Measurements from ENCODE around the gene COL11A1. TPM values are rescaled to one million over a fixed set of nuclear protein-coding genes. Genes with fewer than 3 reads are reported as not detected.
"Not testable (repeated sequence)": the region's sequence is repeated elsewhere in the genome, so short reads cannot be mapped to it uniquely, and the experiment has no call there.

The COL11A1 gene
- total and polyA plus RNA-seq, 2 donors (not counting 3 experiments of a cell fraction or from before 2014, with no cell fraction given) = not detected

DNA sequence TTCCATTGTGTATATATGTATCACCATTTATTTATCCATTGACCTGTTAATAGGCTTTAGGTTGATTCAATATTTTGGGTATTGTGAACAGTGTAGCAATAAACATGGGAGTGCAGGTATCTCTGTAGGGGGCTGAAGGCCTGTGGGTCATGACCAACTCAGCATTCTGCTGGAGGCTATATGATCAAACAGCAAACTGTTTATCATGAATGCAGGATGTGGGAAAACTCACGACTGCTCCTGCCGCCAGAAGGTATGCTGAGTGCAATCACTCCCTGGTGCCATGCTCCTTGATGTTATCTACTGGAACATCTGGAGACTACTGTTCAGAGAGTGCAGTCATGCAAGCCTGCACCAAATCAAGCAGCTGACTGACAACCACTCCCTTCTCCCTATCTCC is 275.2 kb downstream of the COL11A1 start:
- Histone ChIP-seq H3K4me3 (replicated peaks in 1 of 3; ENCODE audit: insufficient read depth in 1 of 3, low read depth in 1 of 3, low read length in 3 of 3) (no peak overlapping the region), H3K9me3 (replicated peaks; ENCODE audit: control insufficient read depth, insufficient read depth, low read length) (no peaks in the 10 kb centered on the region), H3K4me2 (ENCODE audit: insufficient read depth, low read length) (no peak overlapping the region), H3K79me2 (ENCODE audit: control insufficient read depth, insufficient read depth, low read length) (no peaks in the 10 kb centered on the region), H3K4me1 (ENCODE audit: control insufficient read depth, extremely low read depth, insufficient read depth, low read length) (no peaks in the 10 kb centered on the region), H4K20me1 (replicated peaks; ENCODE audit: control insufficient read depth, extremely low read depth, insufficient read depth, low read length) (no peaks in the 10 kb centered on the region), H3K36me3 (ENCODE audit: control insufficient read depth in 2 of 2, extremely low read depth in 1 of 2, insufficient read depth in 2 of 2, low read length in 2 of 2) (no peaks in the 10 kb centered on the region), H3K27ac (ENCODE audit: insufficient read depth, low read depth, low read length) (no peak overlapping the region), H2AFZ (ENCODE audit: low read depth, low read length) (no peak overlapping the region), H3K9ac (replicated peaks; ENCODE audit: extremely low read depth, insufficient read depth, low read length) (no peak overlapping the region), H3K9me1 (replicated peaks; ENCODE audit: control insufficient read depth, extremely low read depth, insufficient read depth, low read length) (no peaks in the 10 kb centered on the region), H3K27me3 (ENCODE audit: control insufficient read depth in 2 of 2, insufficient read depth in 2 of 2, low read length in 2 of 2) (no peaks in the 10 kb centered on the region)
- FAIRE-seq (no peak), DNase-seq (ENCODE audit: low read depth, low spot score) (no peak)
- intact Hi-C loops (cut with micrococcal nuclease) (no loop called here), dilution Hi-C loops (cut with MboI; ENCODE audit: extremely low pct_ligation_motif_present, low sequenced_read_pairs) (no loop called here)
- BruUV-seq (replicated peaks) = no TSS peak
- ChIA-PET CTCF (no interaction called here), POLR2A (no interaction called here)
- TF ChIP-seq GATA2 (IDR thresholded peaks at IDR 0.05; ENCODE audit: insufficient read depth, insufficient read length, low read depth, low read length) (no peak), EZH2 (IDR thresholded peaks at IDR 0.05; ENCODE audit: borderline replicate concordance, low read depth, low read length, severe bottlenecking) (no peak), MYC (IDR thresholded peaks at IDR 0.05; ENCODE audit: low read depth, low read length) (no peak), JUN (IDR thresholded peaks at IDR 0.05; ENCODE audit: borderline replicate concordance, insufficient read depth, insufficient read length, low read depth) (no peak), FOS (IDR thresholded peaks at IDR 0.05; ENCODE audit: borderline replicate concordance, insufficient read depth, low read length) (no peak), POLR2AphosphoS5 (IDR thresholded peaks at IDR 0.05; ENCODE audit: insufficient read depth, low read depth, low read length) (no peak)

DNA sequence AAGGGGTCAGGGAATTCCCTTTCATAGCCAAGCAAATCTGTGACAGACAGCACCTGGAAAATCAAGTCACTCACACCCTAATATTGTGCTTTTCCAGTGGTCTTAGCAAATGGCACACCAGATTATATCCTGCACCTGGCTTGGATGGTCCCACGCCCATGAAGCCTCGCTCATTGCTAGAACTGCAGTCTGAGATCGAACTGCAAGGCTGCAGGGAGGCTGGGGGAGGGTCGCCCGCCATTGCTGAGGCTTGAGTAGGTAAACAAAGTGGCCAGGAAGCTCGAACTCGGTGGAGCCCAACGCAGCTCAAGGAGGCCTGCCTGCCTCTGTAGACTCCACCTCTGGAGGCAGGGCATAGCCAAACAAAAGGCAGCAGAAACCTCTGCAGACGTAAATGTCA is 281.6 kb downstream of the COL11A1 start:
- H2AFZ ChIP-seq (ENCODE audit: low read depth, low read length); H3K9ac ChIP-seq (replicated peaks; ENCODE audit: extremely low read depth, insufficient read depth, low read length); H3K9me1 ChIP-seq (replicated peaks; ENCODE audit: control insufficient read depth, extremely low read depth, insufficient read depth, low read length); H3K79me2 ChIP-seq (ENCODE audit: control insufficient read depth, insufficient read depth, low read length); DNase-seq (ENCODE audit: low read depth, low spot score); H3K27me3 ChIP-seq (ENCODE audit: control insufficient read depth in 2 of 2, insufficient read depth in 2 of 2, low read length in 2 of 2); H3K9me3 ChIP-seq (replicated peaks; ENCODE audit: control insufficient read depth, insufficient read depth, low read length); H3K4me2 ChIP-seq (ENCODE audit: insufficient read depth, low read length); H3K27ac ChIP-seq (ENCODE audit: insufficient read depth, low read depth, low read length); dilution Hi-C loops (cut with MboI; ENCODE audit: extremely low pct_ligation_motif_present, low sequenced_read_pairs); FAIRE-seq; H3K4me3 ChIP-seq (replicated peaks in 1 of 3; ENCODE audit: insufficient read depth in 1 of 3, low read depth in 1 of 3, low read length in 3 of 3); CTCF ChIA-PET; POLR2A ChIA-PET; H4K20me1 ChIP-seq (replicated peaks; ENCODE audit: control insufficient read depth, extremely low read depth, insufficient read depth, low read length); H3K4me1 ChIP-seq (ENCODE audit: control insufficient read depth, extremely low read depth, insufficient read depth, low read length); intact Hi-C loops (cut with micrococcal nuclease); H3K36me3 ChIP-seq (ENCODE audit: control insufficient read depth in 2 of 2, extremely low read depth in 1 of 2, insufficient read depth in 2 of 2, low read length in 2 of 2); BruUV-seq (replicated peaks): not testable (repeated sequence)
